T47D (cell line): ENCODE results near the gene ZNF785.
"Not testable (repeated sequence)": the region's sequence is repeated elsewhere in the genome, so short reads cannot be mapped to it uniquely, and the experiment has no call there.

Source experiments
- DNase-seq, 2 experiments: peaks; one replicate each; pipeline versions ENCODE4 v3.0.0 to v3.0.0-alpha.2; 2011 to 2012; ENCODE audit warnings: low read depth in 1 of 2, low spot score in 1 of 2
- JUND ChIP-seq: IDR thresholded peaks from 2 replicates; pipeline ENCODE4 v1.6.1; 2012; ENCODE audit warnings: low read depth
- in situ Hi-C: cut with HindIII; loops from 2 replicates; pipeline ENCODE4 v1.10.0; 2016; ENCODE audit warnings: low sequenced_read_pairs, low pct_unique_long_range_greater_than_20kb

ZNF785 gene

GRCh38 chr16:30585400-30586191 is at the start of gene ZNF785:
ZNF785 (minus strand) TSS chr16:30585697; CDS start chr16:30585611, 86 bp downstream.
- TF ChIP-seq JUND, result no peak
- peak; percentile 97 to 99 for DNase-seq
- in situ Hi-C loops, result no loop called here

GRCh38 chr16:30633526-30633925 is 48.0 kb upstream of the ZNF785 start:
- TF ChIP-seq JUND, result no peak
- DNase-seq, result no peak
- in situ Hi-C loops, result loop anchor here (25.0 kb wide), 1 partner anchor 196 kb away; the partner anchor contains the start of genes DCTPP1 and SEPHS2

GRCh38 chr16:30632454-30632853 is 47.0 kb upstream of the ZNF785 start:
- in situ Hi-C loops, result loop anchor here (25.0 kb wide), 1 partner anchor 195 kb away; the partner anchor contains the start of genes DCTPP1 and SEPHS2
- not testable (repeated sequence) for DNase-seq

GRCh38 chr16:30628628-30629540 is 43.4 kb upstream of the ZNF785 start:
- in situ Hi-C loops, result loop anchor here (25.0 kb wide), 1 partner anchor 192 kb away; the partner anchor contains the start of genes DCTPP1 and SEPHS2
- no peak for TF ChIP-seq JUND
- peak; percentile 48 to 87 for DNase-seq

- no peak for TF ChIP-seq JUND
- DNase-seq, result no peak
- in situ Hi-C loops, result loop anchor here (25.0 kb wide), 1 partner anchor 189 kb away; the partner anchor contains the start of genes DCTPP1 and SEPHS2
These were observed 40.7 kb upstream of the ZNF785 start for GRCh38 chr16:30626236-30626635.

- DNase-seq, result peak in 1 of 2 experiments; percentile 60
- in situ Hi-C loops, result no loop called here
- TF ChIP-seq JUND, result no peak
These were observed 38.2 kb upstream of the ZNF785 start for GRCh38 chr16:30623536-30624283.

- TF ChIP-seq JUND, result no peak
- no peak for DNase-seq
- in situ Hi-C loops, result no loop called here
These were observed 37.0 kb upstream of the ZNF785 start for GRCh38 chr16:30622455-30623032.

GRCh38 chr16:30621765-30622164 is 36.3 kb upstream of the ZNF785 start:
- in situ Hi-C loops, result no loop called here
- peak in 1 of 2 experiments; percentile 30 for DNase-seq
- no peak for TF ChIP-seq JUND

- no peak for TF ChIP-seq JUND
- peak in 1 of 2 experiments; percentile 57 for DNase-seq
These were observed 34.7 kb upstream of the ZNF785 start for GRCh38 chr16:30620169-30620568.

GRCh38 chr16:30619638-30620037 is 34.1 kb upstream of the ZNF785 start:
- in situ Hi-C loops, result no loop called here
- peak in 1 of 2 experiments; percentile 40 for DNase-seq
- no peak for TF ChIP-seq JUND

More at GRCh38 chr16:30620169-30620568, 34.7 kb upstream of the ZNF785 start:
- in situ Hi-C loops, result no loop called here

- no peak for TF ChIP-seq JUND
- DNase-seq, result no peak
- in situ Hi-C loops, result no loop called here
These were observed 33.7 kb upstream of the ZNF785 start for GRCh38 chr16:30619202-30619601.
